Loucy (cell line): Measurements from ENCODE around the gene COL5A1.

ENCODE experiments used
- H2AFZ ChIP-seq: fragments of 200-600 bp; sonication (generic); 2 replicates; pipeline ENCODE4 v1.6.0; 2016; ENCODE audit warnings: antibody characterized with exemption, mild to moderate bottlenecking, low read length, moderate library complexity
- H3F3A ChIP-seq: fragments of 200-600 bp; 2 replicates; pipeline ENCODE4 v1.6.0; 2016; ENCODE audit warnings: antibody characterized with exemption, low read depth, mild to moderate bottlenecking
- H3K27me3 ChIP-seq: fragments of 200-600 bp; sonication (generic); 2 replicates; pipeline ENCODE4 v1.6.1; 2014; ENCODE audit warnings: low read length, mild to moderate bottlenecking; ENCODE audit not compliant: insufficient read depth, poor library complexity, severe bottlenecking
- H3K36me3 ChIP-seq: fragments of 200-600 bp; sonication (generic); 2 replicates; pipeline ENCODE4 v1.6.1; 2016; ENCODE audit warnings: low read length; ENCODE audit not compliant: insufficient read depth
- H3K4me1 ChIP-seq: fragments of 200-600 bp; sonication (generic); 2 replicates; pipeline ENCODE4 v1.5.1; 2014; ENCODE audit warnings: low read length, mild to moderate bottlenecking; ENCODE audit not compliant: insufficient read depth, poor library complexity, severe bottlenecking
- H3K4me2 ChIP-seq: fragments of 200-600 bp; sonication (generic); 2 replicates; pipeline ENCODE4 v1.6.0; 2014; ENCODE audit warnings: antibody characterized with exemption, low read length, low read depth, mild to moderate bottlenecking; ENCODE audit not compliant: poor library complexity, severe bottlenecking
- H3K4me3 ChIP-seq: fragments of 200-600 bp; sonication (generic); 2 replicates; pipeline ENCODE4 v1.5.1; 2014; ENCODE audit warnings: low read length, mild to moderate bottlenecking, mixed read lengths; ENCODE audit not compliant: poor library complexity, severe bottlenecking
- H3K79me2 ChIP-seq: fragments of 200-600 bp; sonication (generic); 2 replicates; pipeline ENCODE4 v1.6.1; 2014; ENCODE audit warnings: low read length; ENCODE audit not compliant: insufficient read depth
- H3K9ac ChIP-seq: fragments of 200-600 bp; sonication (generic); 2 replicates; pipeline ENCODE4 v1.6.0; 2014; ENCODE audit warnings: mild to moderate bottlenecking, low read depth, low read length, moderate library complexity; ENCODE audit not compliant: poor library complexity, severe bottlenecking
- H3K9me2 ChIP-seq: fragments of 200-600 bp; sonication (generic); replicated peaks from 2 replicates; pipeline ENCODE4 v1.6.1; 2016; ENCODE audit warnings: low read depth, low read length, mixed read lengths
- H3K9me3 ChIP-seq: fragments of 200-600 bp; sonication (generic); 2 replicates; pipeline ENCODE4 v1.6.1; 2014; ENCODE audit warnings: mild to moderate bottlenecking, antibody characterized with exemption, low read length, low read depth; ENCODE audit not compliant: insufficient read depth
- H4K20me1 ChIP-seq: fragments of 200-600 bp; sonication (generic); 2 replicates; pipeline ENCODE4 v1.6.0; 2014; ENCODE audit warnings: antibody characterized with exemption, low read length, mild to moderate bottlenecking; ENCODE audit not compliant: insufficient read depth, poor library complexity, severe bottlenecking
- EZH2phosphoT487 ChIP-seq: fragments of 200-600 bp; IDR thresholded peaks from 2 replicates; pipeline ENCODE4 v1.6.1; 2018; ENCODE audit warnings: antibody characterized with exemption, mild to moderate bottlenecking, moderate library complexity, borderline replicate concordance
- TF ChIP-seq, protein P1 (sequence below): fragments of 200-600 bp; sonication (generic); conservative IDR thresholded peaks from 2 replicates; pipeline ENCODE4 v1.5.1; 2014; ENCODE audit warnings: mild to moderate bottlenecking, antibody characterized with exemption, low read length

The COL5A1 gene

DNA sequence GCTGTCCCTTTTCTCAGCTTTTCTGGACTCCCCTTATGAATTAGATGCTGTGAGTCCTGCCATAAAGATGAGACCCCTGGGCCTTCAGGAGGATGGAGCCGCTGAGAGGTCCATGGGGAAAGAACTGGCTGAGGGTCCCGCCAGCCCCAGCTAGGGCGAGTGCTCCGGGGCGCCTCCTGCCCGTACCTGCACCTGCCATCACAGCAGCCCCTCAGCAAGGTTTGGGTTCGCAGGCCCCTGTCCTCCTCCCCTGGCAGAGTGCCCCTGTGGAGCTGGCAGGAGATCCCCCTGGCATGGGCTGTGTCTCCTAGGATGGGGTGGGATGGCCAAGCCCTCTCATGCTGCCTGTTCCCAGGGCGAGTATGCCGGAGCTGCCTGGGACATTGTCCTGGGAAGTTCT, 64.2 kb downstream of the COL5A1 start:
- no peaks in the 10 kb centered on the region for H3K79me2 ChIP-seq
- no peak for TF ChIP-seq EZH2phosphoT487
- TF ChIP-seq, protein P1, sequence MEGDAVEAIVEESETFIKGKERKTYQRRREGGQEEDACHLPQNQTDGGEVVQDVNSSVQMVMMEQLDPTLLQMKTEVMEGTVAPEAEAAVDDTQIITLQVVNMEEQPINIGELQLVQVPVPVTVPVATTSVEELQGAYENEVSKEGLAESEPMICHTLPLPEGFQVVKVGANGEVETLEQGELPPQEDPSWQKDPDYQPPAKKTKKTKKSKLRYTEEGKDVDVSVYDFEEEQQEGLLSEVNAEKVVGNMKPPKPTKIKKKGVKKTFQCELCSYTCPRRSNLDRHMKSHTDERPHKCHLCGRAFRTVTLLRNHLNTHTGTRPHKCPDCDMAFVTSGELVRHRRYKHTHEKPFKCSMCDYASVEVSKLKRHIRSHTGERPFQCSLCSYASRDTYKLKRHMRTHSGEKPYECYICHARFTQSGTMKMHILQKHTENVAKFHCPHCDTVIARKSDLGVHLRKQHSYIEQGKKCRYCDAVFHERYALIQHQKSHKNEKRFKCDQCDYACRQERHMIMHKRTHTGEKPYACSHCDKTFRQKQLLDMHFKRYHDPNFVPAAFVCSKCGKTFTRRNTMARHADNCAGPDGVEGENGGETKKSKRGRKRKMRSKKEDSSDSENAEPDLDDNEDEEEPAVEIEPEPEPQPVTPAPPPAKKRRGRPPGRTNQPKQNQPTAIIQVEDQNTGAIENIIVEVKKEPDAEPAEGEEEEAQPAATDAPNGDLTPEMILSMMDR, result no peak
- H3K4me2 ChIP-seq, result no peak overlapping the region
- no peak overlapping the region for H3K4me3 ChIP-seq
- H3K36me3 ChIP-seq, result no peaks in the 10 kb centered on the region; the same call in 1 of the 2 replicates
- peaks cover 26% of the 10 kb centered on the region for H3K4me1 ChIP-seq
- no peaks in the 10 kb centered on the region for H3F3A ChIP-seq
- H3K9me2 ChIP-seq, result no peaks in the 10 kb centered on the region
- no peaks in the 10 kb centered on the region for H4K20me1 ChIP-seq
- no peaks in the 10 kb centered on the region for H3K9me3 ChIP-seq
- H3K9ac ChIP-seq, result peak overlapping the region; percentile 61
- H3K27me3 ChIP-seq, result no peaks in the 10 kb centered on the region
- no peak overlapping the region for H2AFZ ChIP-seq

DNA sequence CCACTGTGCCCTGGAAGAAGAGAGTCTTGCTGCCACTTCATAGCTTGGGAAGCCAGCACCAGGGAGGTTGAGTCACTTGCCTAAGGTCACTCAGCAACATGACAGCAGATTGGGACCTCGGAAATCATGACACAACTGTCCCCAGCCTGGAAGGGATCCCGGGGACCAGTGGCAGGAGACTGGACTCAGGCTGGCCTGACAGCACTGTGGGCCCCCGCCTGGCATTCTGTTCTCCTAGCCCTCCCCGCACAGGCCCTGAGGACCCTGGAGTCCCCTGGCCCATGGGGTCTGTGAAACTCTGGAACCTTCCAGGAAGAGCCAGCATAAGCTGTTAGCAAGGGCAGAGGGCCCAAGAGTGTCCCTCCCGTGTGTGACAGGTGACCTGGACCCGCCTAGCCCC, 64.9 kb downstream of the COL5A1 start:
- no peaks in the 10 kb centered on the region for H3K27me3 ChIP-seq
- H3K36me3 ChIP-seq, result no peaks in the 10 kb centered on the region; the same call in 1 of the 2 replicates
- no peak overlapping the region for H3K4me3 ChIP-seq
- no peaks in the 10 kb centered on the region for H3K79me2 ChIP-seq
- peak overlapping the region; percentile 61 for H3K9ac ChIP-seq
- no peaks in the 10 kb centered on the region for H3K9me3 ChIP-seq
- no peak for TF ChIP-seq EZH2phosphoT487
- H3K4me2 ChIP-seq, result peak overlapping the region; percentile 49
- H4K20me1 ChIP-seq, result no peaks in the 10 kb centered on the region
- no peak overlapping the region for H2AFZ ChIP-seq
- H3K4me1 ChIP-seq, result peaks cover 26% of the 10 kb centered on the region
- no peaks in the 10 kb centered on the region for H3F3A ChIP-seq
- H3K9me2 ChIP-seq, result no peaks in the 10 kb centered on the region

GRCh38 chr9:134707031-134707680, 65.6 kb downstream of the COL5A1 start:
- H3K9me2 ChIP-seq, result no peaks in the 10 kb centered on the region
- no peak for TF ChIP-seq EZH2phosphoT487
- TF ChIP-seq, protein P1, result no peak
- H3K36me3 ChIP-seq, result no peaks in the 10 kb centered on the region; the same call in 1 of the 2 replicates
- no peaks in the 10 kb centered on the region for H3K79me2 ChIP-seq
- H3K4me2 ChIP-seq, result peak overlapping the region; percentile 49
- no peak overlapping the region for H2AFZ ChIP-seq
- no peaks in the 10 kb centered on the region for H3F3A ChIP-seq
- peaks cover 28% of the 10 kb centered on the region for H3K4me1 ChIP-seq
- H4K20me1 ChIP-seq, result no peaks in the 10 kb centered on the region
- H3K4me3 ChIP-seq, result no peak overlapping the region
- peak overlapping the region; percentile 61 for H3K9ac ChIP-seq
- H3K9me3 ChIP-seq, result no peaks in the 10 kb centered on the region
- no peaks in the 10 kb centered on the region for H3K27me3 ChIP-seq
